GM20431 (cell line): Measurements from ENCODE around the gene RYR1.
"Not testable (repeated sequence)": the region's sequence is repeated elsewhere in the genome, so short reads cannot be mapped to it uniquely, and the experiment has no call there.

Experiments
- in situ Hi-C: fragments of 300-500 bp; cut with MseI, MboI; formaldehyde crosslinking; loops from one replicate; pipeline ENCODE4 v1.15.0; 2020; ENCODE audit warnings: low sequenced_read_pairs; ENCODE audit not compliant: unreplicated experiment

The RYR1 gene

GRCh38 chr19:38551450-38551813 lies 117.9 kb downstream of the RYR1 start:
- in situ Hi-C loops: no loop called here

GRCh38 chr19:38553239-38553638 lies 119.7 kb downstream of the RYR1 start:
- in situ Hi-C loops: not testable (repeated sequence)

GRCh38 chr19:38554676-38555141 lies 121.2 kb downstream of the RYR1 start:
- in situ Hi-C loops: no loop called here

GRCh38 chr19:38555200-38555599 lies 121.7 kb downstream of the RYR1 start:
- in situ Hi-C loops: no loop called here

- in situ Hi-C loops: no loop called here
Measured at GRCh38 chr19:38556521-38557174, 123.2 kb downstream of the RYR1 start.

GRCh38 chr19:38557205-38557799 lies 123.8 kb downstream of the RYR1 start:
- in situ Hi-C loops: no loop called here

GRCh38 chr19:38558933-38559332 lies 125.4 kb downstream of the RYR1 start:
- in situ Hi-C loops: not testable (repeated sequence)

- in situ Hi-C loops: no loop called here
Measured at GRCh38 chr19:38559428-38560401, 126.2 kb downstream of the RYR1 start.

- in situ Hi-C loops: no loop called here
Measured at GRCh38 chr19:38561053-38561606, 127.6 kb downstream of the RYR1 start.

- in situ Hi-C loops: no loop called here
Measured at GRCh38 chr19:38561658-38562057, 128.2 kb downstream of the RYR1 start.

- in situ Hi-C loops: no loop called here
Measured at GRCh38 chr19:38562096-38562495, 128.6 kb downstream of the RYR1 start.

- in situ Hi-C loops: no loop called here
Measured at GRCh38 chr19:38563475-38563874, 130.0 kb downstream of the RYR1 start.

GRCh38 chr19:38564981-38565690 lies 131.6 kb downstream of the RYR1 start:
- in situ Hi-C loops: no loop called here

- in situ Hi-C loops: no loop called here
Measured at GRCh38 chr19:38565691-38566105, 132.2 kb downstream of the RYR1 start.

GRCh38 chr19:38569368-38569983 lies 136.0 kb downstream of the RYR1 start:
- in situ Hi-C loops: no loop called here

GRCh38 chr19:38571682-38572081 lies 138.2 kb downstream of the RYR1 start:
- in situ Hi-C loops: no loop called here

GRCh38 chr19:38577826-38578225 lies 144.3 kb downstream of the RYR1 start:
- in situ Hi-C loops: no loop called here

GRCh38 chr19:38579304-38579703 lies 145.8 kb downstream of the RYR1 start:
- in situ Hi-C loops: not testable (repeated sequence)

GRCh38 chr19:38580080-38580479 lies 146.6 kb downstream of the RYR1 start:
- in situ Hi-C loops: no loop called here
